ENCODE data around the gene TFPT.

The TFPT gene

GRCh38 chr19:54123682-54124081 is 8.2 kb upstream of the TFPT start:
- TF ChIP-seq CTCF (conservative IDR thresholded peaks at IDR 0.05; ENCODE audit: control insufficient read depth, insufficient read depth, low read depth, low read length), result no peak
- DNase-seq (ENCODE audit: low read depth), result no peak
- no peak overlapping the region for H3K4me3 ChIP-seq (ENCODE audit: control insufficient read depth, low read depth, low read length)

- H3K4me3 ChIP-seq (ENCODE audit: control insufficient read depth, low read depth, low read length), result no peak overlapping the region
- DNase-seq (ENCODE audit: low read depth), result no peak
- no peak for TF ChIP-seq CTCF (conservative IDR thresholded peaks at IDR 0.05; ENCODE audit: control insufficient read depth, insufficient read depth, low read depth, low read length)
Observed at GRCh38 chr19:54121259-54121658, 5.8 kb upstream of the TFPT start.

GRCh38 chr19:54114340-54115108 is 933 bp downstream of the TFPT start:
- DNase-seq (ENCODE audit: low read depth), result peak; percentile 38
- H3K4me3 ChIP-seq (ENCODE audit: control insufficient read depth, low read depth, low read length), result peak overlapping the region; percentile 92
- no peak for TF ChIP-seq CTCF (conservative IDR thresholded peaks at IDR 0.05; ENCODE audit: control insufficient read depth, insufficient read depth, low read depth, low read length)

- H3K4me3 ChIP-seq (ENCODE audit: control insufficient read depth, low read depth, low read length), result no peak overlapping the region
- no peak for DNase-seq (ENCODE audit: low read depth)
- TF ChIP-seq CTCF (conservative IDR thresholded peaks at IDR 0.05; ENCODE audit: control insufficient read depth, insufficient read depth, low read depth, low read length), result no peak
Observed at GRCh38 chr19:54109651-54110050, 5.8 kb downstream of the TFPT start.

- H3K4me3 ChIP-seq (ENCODE audit: control insufficient read depth, low read depth, low read length), result no peak overlapping the region
- no peak for TF ChIP-seq CTCF (conservative IDR thresholded peaks at IDR 0.05; ENCODE audit: control insufficient read depth, insufficient read depth, low read depth, low read length)
- no peak for DNase-seq (ENCODE audit: low read depth)
Observed at GRCh38 chr19:54108496-54108895, 7.0 kb downstream of the TFPT start.

GRCh38 chr19:54107876-54108490 is 7.5 kb downstream of the TFPT start:
- H3K4me3 ChIP-seq (ENCODE audit: control insufficient read depth, low read depth, low read length), result no peak overlapping the region
- no peak for DNase-seq (ENCODE audit: low read depth)
- no peak for TF ChIP-seq CTCF (conservative IDR thresholded peaks at IDR 0.05; ENCODE audit: control insufficient read depth, insufficient read depth, low read depth, low read length)

Data from fibroblast of mammary gland (primary cell).